K562 (cell line): ENCODE data around the gene PCDHA13. TPM values are rescaled to one million over a fixed set of nuclear protein-coding genes. Genes with fewer than 3 reads are reported as not detected.
A peak's percentile ranks its signal among the peaks of the same experiment; 100 is the strongest.

Source experiments
- ATAC-seq: fragments of 200-7000 bp; cut with Tn5 transposase; 3 replicates; pipeline ENCODE4 v1.9.1; 2020; ENCODE audit warnings: moderate library complexity
- Bru-seq: library from RNA; stranded (reverse); fragments of 400-500 nt; gene quantifications from one replicate; lab custom pipeline; 2021; lab: Mats Ljungman, UMichigan
- BruChase-seq, 2 experiments: library from RNA; stranded (reverse); fragments of 400-500 nt; gene quantifications; one replicate each; lab custom pipeline; 2021; lab: Mats Ljungman, UMichigan
- BruUV-seq: library from RNA; stranded (reverse); fragments of 400-500 nt; replicated peaks from 2 replicates; lab custom pipeline; 2021; lab: Mats Ljungman, UMichigan
- CTCF ChIA-PET: fragments of 300-600 bp; formaldehyde crosslinking; extraction: SDS; loops from one replicate; lab custom pipeline; 2021; ENCODE audit warnings: low intra/inter-chr PET ratio; lab: Yijun Ruan, JAX
- POLR2A ChIA-PET: fragments of 300-600, 350-650 bp; sonication (Branson Sonifier 250); formaldehyde crosslinking; extraction: SDS; loops from one replicate; lab custom pipeline; 2021; ENCODE audit warnings: antibody characterized with exemption, inconsistent platforms; lab: Yijun Ruan, JAX
- DNase-seq, 4 experiments: peaks; one replicate each; pipeline versions ENCODE4 v3.0.0 to v3.0.0-alpha.2; 2011 to 2018; ENCODE audit warnings: low spot score in 3 of 4, mixed read lengths in 3 of 4; ENCODE audit errors: extremely low read depth in 1 of 4
- FAIRE-seq: peaks from 2 replicates; lab custom pipeline; 2011; peaks lifted over from hg19 to GRCh38; lab: Jason Lieb, UNC
- H2AFZ ChIP-seq: 2 replicates; pipeline ENCODE4 v1.6.0; 2011; ENCODE audit warnings: low read depth, low read length, control low read depth, inconsistent platforms
- H3K27ac ChIP-seq: fragments of 200-600 bp; 3 replicates; pipeline ENCODE4 v1.8.0; 2011; ENCODE audit warnings: low read depth, mild to moderate bottlenecking, control low read depth, inconsistent platforms, low read length, moderate library complexity, mixed read lengths; ENCODE audit errors: extremely low read depth
- H3K27me3 ChIP-seq, 2 experiments: fragments of 300-600 bp in 1 of 2; 2 replicates in 1 of 2; 3 replicates in 1 of 2; pipeline versions ENCODE4 v1.6.0 to v1.8.0; 2011; ENCODE audit warnings: inconsistent platforms in 2 of 2, low read length in 2 of 2, mild to moderate bottlenecking in 1 of 2, mixed read lengths in 1 of 2, moderate library complexity in 1 of 2; ENCODE audit not compliant: control insufficient read depth in 2 of 2, insufficient read depth in 2 of 2
- H3K36me3 ChIP-seq: fragments of 300-600 bp; 3 replicates; pipeline ENCODE4 v1.8.0; 2011; ENCODE audit warnings: mild to moderate bottlenecking, low read length, inconsistent platforms; ENCODE audit not compliant: control insufficient read depth, insufficient read depth
- H3K4me1 ChIP-seq, 2 experiments: fragments of 200-600 bp in 1 of 2; replicated peaks in 1 of 2; 2 replicates in 1 of 2; 3 replicates in 1 of 2; pipeline versions ENCODE4 v1.5.1 to v1.8.0; 2011; ENCODE audit warnings: inconsistent platforms in 2 of 2, low read length in 2 of 2, mild to moderate bottlenecking in 1 of 2, mixed read lengths in 1 of 2, moderate library complexity in 1 of 2; ENCODE audit not compliant: control insufficient read depth in 2 of 2, insufficient read depth in 2 of 2
- H3K4me2 ChIP-seq: 2 replicates; pipeline ENCODE4 v1.6.1; 2011; ENCODE audit warnings: low read length, control low read depth, inconsistent platforms, mixed read lengths; ENCODE audit not compliant: insufficient read depth
- H3K4me3 ChIP-seq: fragments of 200-600 bp; sonication (generic), shearing (Covaris generic); 2 replicates; pipeline ENCODE4 v1.5.1; 2016; ENCODE audit warnings: control low read depth, inconsistent platforms
- H3K79me2 ChIP-seq: fragments of 200-600 bp; 3 replicates; pipeline ENCODE4 v1.8.0; 2011; ENCODE audit warnings: low read length, inconsistent platforms; ENCODE audit not compliant: control insufficient read depth, insufficient read depth
- H3K9ac ChIP-seq, 2 experiments: 2 replicates each; pipeline versions ENCODE4 v1.6.0 to v1.6.1; 2011; ENCODE audit warnings: low read depth in 2 of 2, low read length in 2 of 2, control low read depth in 1 of 2, inconsistent platforms in 1 of 2, mild to moderate bottlenecking in 1 of 2, mixed read lengths in 1 of 2; ENCODE audit not compliant: insufficient read depth in 1 of 2
- H3K9me1 ChIP-seq: one replicate; pipeline ENCODE4 v1.6.0; 2011; ENCODE audit warnings: inconsistent platforms, mild to moderate bottlenecking, low read length, moderate library complexity; ENCODE audit not compliant: control insufficient read depth, insufficient read depth
- H3K9me3 ChIP-seq: replicated peaks from 2 replicates; pipeline ENCODE4 v1.5.1; 2011; ENCODE audit warnings: low read depth, low read length, inconsistent platforms; ENCODE audit not compliant: control insufficient read depth, insufficient read depth
- H4K20me1 ChIP-seq: replicated peaks from 2 replicates; pipeline ENCODE4 v1.6.1; 2011; ENCODE audit warnings: low read length, inconsistent platforms, mixed read lengths; ENCODE audit not compliant: control insufficient read depth, insufficient read depth
- NBN ChIP-seq: fragments of 450-650 bp; IDR thresholded peaks from 2 replicates; pipeline ENCODE4 v1.6.1; 2016; ENCODE audit warnings: low read depth, mild to moderate bottlenecking
- REST ChIP-seq, 2 experiments: fragments of 450-650 bp; formaldehyde crosslinking in 1 of 2; IDR thresholded peaks; 2 replicates each; pipeline versions ENCODE4 v1.4.0 to v1.6.1; 2014 to 2020; ENCODE audit warnings: mild to moderate bottlenecking in 2 of 2, borderline replicate concordance in 1 of 2, low read depth in 1 of 2
- SREBF1 ChIP-seq: fragments of 150-350 bp; IDR thresholded peaks from 2 replicates; pipeline ENCODE4 v1.6.1; 2014; ENCODE audit warnings: antibody characterized with exemption, low read depth, low read length, borderline replicate concordance
- TOE1 ChIP-seq, 2 experiments: fragments of 450-650 bp in 1 of 2; sonication (generic) in 1 of 2; formaldehyde crosslinking in 1 of 2; IDR thresholded peaks; 2 replicates each; pipeline versions ENCODE4 v1.7.1 to v1.8.0; 2016 to 2022; ENCODE audit warnings: borderline replicate concordance in 2 of 2, mild to moderate bottlenecking in 2 of 2, antibody characterized with exemption in 1 of 2, inconsistent platforms in 1 of 2, low read depth in 1 of 2, missing genetic modification reagents in 1 of 2, moderate library complexity in 1 of 2
- ZNF12 ChIP-seq: sonication (generic); formaldehyde crosslinking; IDR thresholded peaks from 2 replicates; pipeline ENCODE4 v1.4.0; 2020; ENCODE audit warnings: mild to moderate bottlenecking, missing genetic modification reagents
- ZNF780A ChIP-seq: fragments of 250-450 bp; sonication (Bioruptor Pico); IDR thresholded peaks from 2 replicates; pipeline ENCODE4 v1.5.0; 2021; ENCODE audit warnings: mild to moderate bottlenecking
- WGBS: fragments of 100-300 bp; shearing (Covaris generic); methylation state at CpG from one replicate; pipeline ENCODE4 v1.1.6; 2016; ENCODE audit warnings: low coverage, mixed read lengths; ENCODE audit not compliant: insufficient coverage; ENCODE audit errors: missing lambda C conversion rate; 5-methylcytosine and 5-hydroxymethylcytosine counted together
- in situ Hi-C: fragments of 300-500 bp; cut with MboI; formaldehyde crosslinking; loops from 4 replicates; pipeline ENCODE4 v1.15.0; 2018; ENCODE audit warnings: inconsistent platforms, mixed read lengths
- intact Hi-C: fragments of 100-400 bp; cut with micrococcal nuclease; formaldehyde crosslinking; loops from 2 replicates; pipeline ENCODE4 v1.14.2; 2022
- long read RNA-seq, 3 experiments: library from polyadenylated mRNA in 2 of 3; library from RNA in 1 of 3; unstranded in 2 of 3; stranded (forward) in 1 of 3; transcript quantifications; one replicate each; pipeline ENCODE4 v2.0.0, GENCODE V29; 2019 to 2022
- polyA minus RNA-seq, 3 experiments: library from RNA; depleted of rRNA, polyadenylated mRNA; stranded (reverse); fragments of >200 nt; gene quantifications; 2 replicates each; pipeline ENCODE4 v1.2.3, GENCODE V29; 2011
- polyA plus RNA-seq, 8 experiments: library from polyadenylated mRNA; depleted of rRNA in 4 of 8; stranded (reverse) in 5 of 8; unstranded in 3 of 8; fragments of >200 nt; fragmentation: Nextera tagmentation in 2 of 8; fragmentation: Illumina TruSeq in 1 of 8; extraction: Ambion mirVana in 2 of 8; extraction: Trizol in 1 of 8; gene quantifications; 2 replicates each; pipeline versions ENCODE4 v1.2.1 to v1.2.3, GENCODE V29; 2011 to 2014; ENCODE audit warnings: inconsistent platforms in 1 of 8, missing spikeins in 1 of 8
- total RNA-seq, 7 experiments: library from RNA; depleted of rRNA in 6 of 7; stranded (reverse); fragments of >200 nt in 6 of 7; fragmentation: Illumina TruSeq in 2 of 7; extraction: Trizol in 2 of 7; gene quantifications; 2 replicates each; pipeline versions ENCODE4 v1.2.1 to v1.2.3, GENCODE V29; 2011 to 2021; ENCODE audit warnings: low replicate concordance in 1 of 7

PCDHA13 gene
- not detected in 2 replicates for total RNA-seq (2011; cell fraction: chromatin; rRNA removed; ENCODE audit: low replicate concordance)
- total RNA-seq (2011; cell fraction: nucleolus; rRNA removed): not detected in 2 replicates
- not detected in 2 replicates for total RNA-seq (2011; cell fraction: nucleoplasm; rRNA removed)
- total RNA-seq (2014; rRNA removed) (not detected in 2 replicates), total RNA-seq (2014; rRNA removed; fragmentation: Illumina TruSeq; extraction: Trizol) (not detected in 2 replicates), total RNA-seq (2015; rRNA removed; fragmentation: Illumina TruSeq; extraction: Trizol) (not detected in 2 replicates), total RNA-seq (2021) (not detected in 2 replicates), polyA plus RNA-seq (2011; rRNA removed) (not detected in 2 replicates), polyA plus RNA-seq (2014; fragmentation: Illumina TruSeq; extraction: Trizol) (not detected in 2 replicates), polyA plus RNA-seq (2014; fragmentation: Nextera tagmentation; extraction: Ambion mirVana) (not detected), polyA plus RNA-seq (2014; rRNA removed) (not detected in 2 replicates), polyA minus RNA-seq (2011; rRNA and poly(A)+ RNA removed) (not detected in 2 replicates), Bru-seq, nascent RNA (not detected), BruChase-seq, experiment 1, labeled RNA remaining after a 2-hour chase (not detected), BruChase-seq, experiment 2, labeled RNA remaining after a 6-hour chase (percentile 25 among the genes with signal in this experiment)
- polyA plus RNA-seq (2011; cell fraction: cytosol; rRNA removed): not detected in 2 replicates
- polyA plus RNA-seq (2011; cell fraction: nucleus; rRNA removed): not detected in 2 replicates
- polyA plus RNA-seq (2012): not detected in 2 replicates
- not detected in 2 replicates for polyA minus RNA-seq (2011; cell fraction: cytosol; rRNA and poly(A)+ RNA removed)
- not detected in 2 replicates for polyA minus RNA-seq (2011; cell fraction: nucleus; rRNA and poly(A)+ RNA removed)
- long read RNA-seq, experiment 1: 0 reads
- long read RNA-seq, experiment 2: 0 reads
- long read RNA-seq, experiment 3: 0 reads

GRCh38 chr5:140881889-140882590 is at the start of gene PCDHA13:
PCDHA13 (plus strand) TSS chr5:140882124; CDS start chr5:140882269, 145 bp downstream.
- no peak within 1 kb of the TSS for H2AFZ ChIP-seq
- 0 out of 2 replicates have a peak, but pooled peaks cover 2% of the 10 kb centered on the region for H3K9me3 ChIP-seq
- no peaks in the 10 kb centered on the region for H3K27me3 ChIP-seq
- CTCF ChIA-PET: no interaction called here
- FAIRE-seq (no peak), ATAC-seq (no peak), DNase-seq (no peak)
- no peaks in the 10 kb centered on the region for H3K9me1 ChIP-seq
- no peaks in the 10 kb centered on the region for H3K79me2 ChIP-seq
- in situ Hi-C loops: no loop called here
- no peaks in the 10 kb centered on the region for H4K20me1 ChIP-seq
- 18% methylated on average over 29 of the region's 35 CpGs for WGBS
- H3K9ac ChIP-seq: no peak within 1 kb of the TSS
- H3K36me3 ChIP-seq: no peaks in the 10 kb centered on the region
- POLR2A ChIA-PET: no interaction called here
- intact Hi-C loops: no loop called here
- H3K4me3 ChIP-seq: no peak within 1 kb of the TSS
- H3K27ac ChIP-seq: no peak within 1 kb of the TSS
- H3K4me2 ChIP-seq: no peak within 1 kb of the TSS
- no peaks in the 10 kb centered on the region; a peak in 1 of 5 replicates for H3K4me1 ChIP-seq
- BruUV-seq: no TSS peak
- TF ChIP-seq ZNF780A (CRISPR knock-in tag) (no peak), SREBF1 (no peak), REST (IDR thresholded peaks at IDR 0.05; ENCODE audit: borderline replicate concordance) (no peak), REST (CRISPR knock-in tag; IDR thresholded peaks at IDR 0.05; ENCODE audit: low read depth) (no peak), NBN (no peak), TOE1 (IDR thresholded peaks at IDR 0.05; ENCODE audit: borderline replicate concordance) (no peak), TOE1 (CRISPR knock-in tag; IDR thresholded peaks at IDR 0.05; ENCODE audit: borderline replicate concordance, low read depth) (no peak), ZNF12 (CRISPR knock-in tag) (no peak)
